ENCODE data around the gene ANKRD12.

Gene ANKRD12

GRCh38 chr18:9095297-9096006 lies 41.1 kb upstream of the ANKRD12 start:
- no peak for TF ChIP-seq CTCF (conservative IDR thresholded peaks at IDR 0.05; ENCODE audit: low read depth, low read length)
- Histone ChIP-seq H3K27me3 (ENCODE audit: insufficient read depth, low read depth) (no peaks in the 10 kb centered on the region), H3K4me3 (IDR thresholded peaks at IDR 0.05; ENCODE audit: insufficient read depth, low read depth, low read length) (no peak overlapping the region), H3K4me2 (no peak overlapping the region), H3K79me2 (ENCODE audit: insufficient read depth, low read depth) (no peaks in the 10 kb centered on the region), H3K27ac (no peak overlapping the region), H3K36me3 (ENCODE audit: insufficient read depth) (no peaks in the 10 kb centered on the region), H3K4me1 (ENCODE audit: low read depth, poor library complexity, severe bottlenecking) (peaks cover 5% of the 10 kb centered on the region), H4K20me1 (ENCODE audit: insufficient read depth) (no peaks in the 10 kb centered on the region), H2AFZ (ENCODE audit: low read depth) (no peak overlapping the region), H3K9ac (no peak overlapping the region)

- Histone ChIP-seq H4K20me1 (ENCODE audit: insufficient read depth) (no peaks in the 10 kb centered on the region), H3K4me1 (ENCODE audit: low read depth, poor library complexity, severe bottlenecking) (peaks cover 5% of the 10 kb centered on the region), H3K4me3 (IDR thresholded peaks at IDR 0.05; ENCODE audit: insufficient read depth, low read depth, low read length) (no peak overlapping the region), H3K79me2 (ENCODE audit: insufficient read depth, low read depth) (no peaks in the 10 kb centered on the region), H3K27me3 (ENCODE audit: insufficient read depth, low read depth) (no peaks in the 10 kb centered on the region), H3K27ac (no peak overlapping the region), H3K36me3 (ENCODE audit: insufficient read depth) (no peaks in the 10 kb centered on the region), H3K4me2 (no peak overlapping the region), H2AFZ (ENCODE audit: low read depth) (no peak overlapping the region), H3K9ac (no peak overlapping the region)
- no peak for TF ChIP-seq CTCF (conservative IDR thresholded peaks at IDR 0.05; ENCODE audit: low read depth, low read length)
These were observed 40.6 kb upstream of the ANKRD12 start for GRCh38 chr18:9096007-9096371.

GRCh38 chr18:9096685-9097084 lies 39.9 kb upstream of the ANKRD12 start:
- Histone ChIP-seq H3K9ac (no peak overlapping the region), H3K4me2 (no peak overlapping the region), H3K27me3 (ENCODE audit: insufficient read depth, low read depth) (no peaks in the 10 kb centered on the region), H3K4me3 (IDR thresholded peaks at IDR 0.05; ENCODE audit: insufficient read depth, low read depth, low read length) (no peak overlapping the region), H3K27ac (no peak overlapping the region), H4K20me1 (ENCODE audit: insufficient read depth) (no peaks in the 10 kb centered on the region), H2AFZ (ENCODE audit: low read depth) (no peak overlapping the region), H3K4me1 (ENCODE audit: low read depth, poor library complexity, severe bottlenecking) (peaks cover 10% of the 10 kb centered on the region), H3K36me3 (ENCODE audit: insufficient read depth) (no peaks in the 10 kb centered on the region), H3K79me2 (ENCODE audit: insufficient read depth, low read depth) (peaks cover 5% of the 10 kb centered on the region; the same call in 1 of the 2 replicates)
- no peak for TF ChIP-seq CTCF (conservative IDR thresholded peaks at IDR 0.05; ENCODE audit: low read depth, low read length)

GRCh38 chr18:9097349-9097748 lies 39.2 kb upstream of the ANKRD12 start:
- H3K4me3 ChIP-seq (IDR thresholded peaks at IDR 0.05; ENCODE audit: insufficient read depth, low read depth, low read length): no peak overlapping the region
- H4K20me1 ChIP-seq (ENCODE audit: insufficient read depth): no peaks in the 10 kb centered on the region
- peaks cover 10% of the 10 kb centered on the region; the same call in 1 of the 2 replicates for H3K79me2 ChIP-seq (ENCODE audit: insufficient read depth, low read depth)
- H3K9ac ChIP-seq: no peak overlapping the region
- no peak overlapping the region for H2AFZ ChIP-seq (ENCODE audit: low read depth)
- TF ChIP-seq CTCF (conservative IDR thresholded peaks at IDR 0.05; ENCODE audit: low read depth, low read length): no peak
- H3K4me1 ChIP-seq (ENCODE audit: low read depth, poor library complexity, severe bottlenecking): peaks cover 11% of the 10 kb centered on the region
- no peak overlapping the region for H3K27ac ChIP-seq
- H3K4me2 ChIP-seq: no peak overlapping the region
- H3K27me3 ChIP-seq (ENCODE audit: insufficient read depth, low read depth): no peaks in the 10 kb centered on the region
- no peaks in the 10 kb centered on the region for H3K36me3 ChIP-seq (ENCODE audit: insufficient read depth)
